Stomach (tissue), 4 donors: ENCODE results near the gene TEAD1.

Experiments
- EP300 ChIP-seq: sonication (generic); formaldehyde crosslinking; IDR thresholded peaks from one replicate; pipeline ENCODE4 v1.6.1; 2017; ENCODE audit warnings: antibody characterized with exemption
- POLR2A ChIP-seq, 4 donors: fragments of 450-650 bp; IDR thresholded peaks; one replicate each; pipeline ENCODE4 v1.6.1; 2016; ENCODE audit warnings: antibody characterized with exemption in 4 of 4, control low read depth in 2 of 4, mild to moderate bottlenecking in 1 of 4, moderate library complexity in 1 of 4
- POLR2AphosphoS5 ChIP-seq, 3 donors: sonication (generic); formaldehyde crosslinking; IDR thresholded peaks; one replicate each; pipeline ENCODE4 v1.6.1; 2016; ENCODE audit warnings: antibody characterized with exemption in 3 of 3
- TF ChIP-seq, protein P1 (sequence below), 7 experiments: fragments of 450-650 bp in 4 of 7; fragments of 200-600 bp in 3 of 7; sonication (generic) in 3 of 7; IDR thresholded peaks; one replicate each; pipeline ENCODE4 v1.5.1; 2016 to 2019; ENCODE audit warnings: antibody characterized with exemption in 7 of 7, control low read depth in 2 of 7, mild to moderate bottlenecking in 1 of 7

DNA sequence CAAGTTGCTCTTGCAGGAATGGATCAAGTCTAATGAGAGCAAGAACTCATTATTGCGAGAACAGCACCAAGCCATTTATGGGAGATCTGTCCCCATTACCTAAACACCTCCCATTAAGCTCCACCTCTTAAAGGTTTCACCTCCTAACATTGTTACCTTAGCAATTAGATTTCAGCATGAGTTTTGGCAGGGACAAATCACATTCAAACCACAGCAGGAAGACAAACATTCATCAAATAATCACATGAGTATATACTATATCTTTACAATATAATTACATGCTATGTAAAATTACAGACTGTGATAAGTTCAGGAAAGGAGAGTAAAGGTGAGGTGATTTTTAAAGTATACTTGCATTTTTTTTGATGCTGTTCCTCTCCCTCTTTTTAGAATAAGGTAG, 6.6 kb upstream of the TEAD1 start:
- TF ChIP-seq EP300, result no peak
- TF ChIP-seq, protein P1, sequence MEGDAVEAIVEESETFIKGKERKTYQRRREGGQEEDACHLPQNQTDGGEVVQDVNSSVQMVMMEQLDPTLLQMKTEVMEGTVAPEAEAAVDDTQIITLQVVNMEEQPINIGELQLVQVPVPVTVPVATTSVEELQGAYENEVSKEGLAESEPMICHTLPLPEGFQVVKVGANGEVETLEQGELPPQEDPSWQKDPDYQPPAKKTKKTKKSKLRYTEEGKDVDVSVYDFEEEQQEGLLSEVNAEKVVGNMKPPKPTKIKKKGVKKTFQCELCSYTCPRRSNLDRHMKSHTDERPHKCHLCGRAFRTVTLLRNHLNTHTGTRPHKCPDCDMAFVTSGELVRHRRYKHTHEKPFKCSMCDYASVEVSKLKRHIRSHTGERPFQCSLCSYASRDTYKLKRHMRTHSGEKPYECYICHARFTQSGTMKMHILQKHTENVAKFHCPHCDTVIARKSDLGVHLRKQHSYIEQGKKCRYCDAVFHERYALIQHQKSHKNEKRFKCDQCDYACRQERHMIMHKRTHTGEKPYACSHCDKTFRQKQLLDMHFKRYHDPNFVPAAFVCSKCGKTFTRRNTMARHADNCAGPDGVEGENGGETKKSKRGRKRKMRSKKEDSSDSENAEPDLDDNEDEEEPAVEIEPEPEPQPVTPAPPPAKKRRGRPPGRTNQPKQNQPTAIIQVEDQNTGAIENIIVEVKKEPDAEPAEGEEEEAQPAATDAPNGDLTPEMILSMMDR (IDR thresholded peaks at IDR 0.05), result no peak
- TF ChIP-seq POLR2A (IDR thresholded peaks at IDR 0.05), result no peak
- no peak for TF ChIP-seq POLR2AphosphoS5 (IDR thresholded peaks at IDR 0.05)
